Astrocyte (in vitro differentiated cells and primary cell): Measurements from ENCODE around the gene ADGRA1. TPM values are rescaled to one million over a fixed set of nuclear protein-coding genes. Genes with fewer than 3 reads are reported as not detected.

Source experiments
- DNase-seq: peaks from one replicate; pipeline ENCODE4 v3.0.0-alpha.2; 2010; ENCODE audit warnings: low read depth
- FAIRE-seq: peaks from 2 replicates; lab custom pipeline; 2011; peaks lifted over from hg19 to GRCh38; lab: Jason Lieb, UNC
- H2AFZ ChIP-seq: 2 replicates; pipeline ENCODE4 v1.6.0; 2012; ENCODE audit warnings: low read depth, low read length, inconsistent platforms
- H3K27ac ChIP-seq: 2 replicates; pipeline ENCODE4 v1.5.1; 2011; ENCODE audit warnings: low read depth, low read length, inconsistent platforms
- H3K27me3 ChIP-seq: 2 replicates; pipeline ENCODE4 v1.6.0; 2011; ENCODE audit warnings: low read length, inconsistent platforms; ENCODE audit not compliant: insufficient read depth
- H3K36me3 ChIP-seq: 2 replicates; pipeline ENCODE4 v1.5.1; 2011; ENCODE audit warnings: low read length, inconsistent platforms; ENCODE audit not compliant: insufficient read depth
- H3K4me1 ChIP-seq: 2 replicates; pipeline ENCODE4 v1.5.1; 2011; ENCODE audit warnings: low read length, inconsistent platforms; ENCODE audit not compliant: insufficient read depth
- H3K4me2 ChIP-seq: 2 replicates; pipeline ENCODE4 v1.6.0; 2012; ENCODE audit warnings: low read length, inconsistent platforms
- H3K4me3 ChIP-seq: 2 replicates; pipeline ENCODE4 v1.5.1; 2011; ENCODE audit warnings: low read depth, mild to moderate bottlenecking, low read length, inconsistent platforms; ENCODE audit not compliant: insufficient read depth
- H3K79me2 ChIP-seq: 2 replicates; pipeline ENCODE4 v1.6.0; 2012; ENCODE audit warnings: mild to moderate bottlenecking, low read length, inconsistent platforms; ENCODE audit not compliant: insufficient read depth
- H3K9ac ChIP-seq: 2 replicates; pipeline ENCODE4 v1.6.0; 2012; ENCODE audit warnings: mild to moderate bottlenecking, low read length, inconsistent platforms
- H3K9me3 ChIP-seq: 2 replicates; pipeline ENCODE4 v1.5.1; 2012; ENCODE audit warnings: low read depth, mild to moderate bottlenecking, low read length, inconsistent platforms; ENCODE audit not compliant: insufficient read depth
- H4K20me1 ChIP-seq: 2 replicates; pipeline ENCODE4 v1.6.0; 2012; ENCODE audit warnings: low read length, inconsistent platforms; ENCODE audit not compliant: insufficient read depth
- H3K27ac Mint-ChIP-seq: one replicate; pipeline ENCODE4 v1.8.0; 2021; ENCODE audit warnings: mild to moderate bottlenecking, mixed read lengths; ENCODE audit not compliant: unreplicated experiment
- H3K27me3 Mint-ChIP-seq: one replicate; pipeline ENCODE4 v1.8.0; 2021; ENCODE audit warnings: low read depth, mixed read lengths; ENCODE audit not compliant: unreplicated experiment
- H3K36me3 Mint-ChIP-seq: one replicate; pipeline ENCODE4 v1.8.0; 2021; ENCODE audit warnings: low read depth, mixed read lengths; ENCODE audit not compliant: unreplicated experiment
- H3K4me1 Mint-ChIP-seq: one replicate; pipeline ENCODE4 v1.8.0; 2021; ENCODE audit warnings: low read depth, mixed read lengths; ENCODE audit not compliant: unreplicated experiment
- H3K4me3 Mint-ChIP-seq: one replicate; pipeline ENCODE4 v1.8.0; 2021; ENCODE audit warnings: mild to moderate bottlenecking, moderate library complexity, mixed read lengths; ENCODE audit not compliant: unreplicated experiment
- H3K9me3 Mint-ChIP-seq: one replicate; pipeline ENCODE4 v1.8.0; 2021; ENCODE audit warnings: mild to moderate bottlenecking, mixed read lengths; ENCODE audit not compliant: unreplicated experiment
- CTCF ChIP-seq: IDR thresholded peaks from 2 replicates; pipeline ENCODE4 v1.5.1; 2011; ENCODE audit warnings: low read depth, mild to moderate bottlenecking, inconsistent platforms, low read length, moderate library complexity; ENCODE audit not compliant: insufficient read depth
- EZH2 ChIP-seq: IDR thresholded peaks from 2 replicates; pipeline ENCODE4 v1.6.1; 2012; ENCODE audit warnings: mild to moderate bottlenecking, low read length, inconsistent platforms; ENCODE audit not compliant: insufficient read depth
- total RNA-seq: library from RNA; stranded (reverse); gene quantifications from 2 replicates; pipeline ENCODE4 v1.2.1, GENCODE V29; 2021

ADGRA1 gene
- total RNA-seq, 1 donor from 2014 or later = not detected

DNA sequence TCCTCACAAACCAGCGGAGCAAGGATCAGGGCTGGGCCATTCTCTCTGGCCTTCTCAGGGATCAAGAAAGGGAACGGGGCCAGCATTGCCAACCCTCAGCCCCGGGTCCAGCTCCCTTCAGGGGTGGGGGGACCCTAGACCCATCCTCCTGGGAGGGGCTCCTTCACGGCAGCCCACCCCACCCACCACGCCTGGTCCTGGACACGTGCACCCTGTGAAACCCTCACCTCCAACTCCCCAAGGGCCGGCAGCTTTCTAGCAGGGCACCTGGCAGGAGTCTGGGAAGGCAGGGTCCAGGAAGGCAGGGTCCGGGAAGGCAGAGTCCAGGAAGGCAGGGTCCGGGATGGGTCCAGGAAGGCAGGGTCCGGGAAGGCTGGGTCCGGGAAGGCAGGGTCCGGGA is 46.6 kb upstream of the ADGRA1 start:
- DNase-seq (no peak), FAIRE-seq (no peak)
- Histone ChIP-seq H3K27me3 (no peaks in the 10 kb centered on the region), H3K9me3 (no peaks in the 10 kb centered on the region), H3K79me2 (no peaks in the 10 kb centered on the region), H3K4me3 (no peak overlapping the region), H3K27ac (no peak overlapping the region), H3K36me3 (no peaks in the 10 kb centered on the region), H3K4me2 (no peak overlapping the region), H3K4me1 (no peaks in the 10 kb centered on the region), H2AFZ (no peak overlapping the region), H3K9ac (no peak overlapping the region), H4K20me1 (no peaks in the 10 kb centered on the region)
- TF ChIP-seq EZH2 (no peak), CTCF (no peak)
- H3K27me3 Mint-ChIP-seq = peaks cover 49% of the 10 kb centered on the region
- H3K9me3 Mint-ChIP-seq = no peaks in the 10 kb centered on the region
- no peak overlapping the region for H3K4me3 Mint-ChIP-seq
- H3K27ac Mint-ChIP-seq = no peak overlapping the region
- H3K36me3 Mint-ChIP-seq = no peaks in the 10 kb centered on the region
- H3K4me1 Mint-ChIP-seq = no peaks in the 10 kb centered on the region

- peaks cover 57% of the 10 kb centered on the region for H3K27me3 Mint-ChIP-seq
- H2AFZ ChIP-seq = no peak overlapping the region
- FAIRE-seq = no peak
Observed at GRCh38 chr10:133042061-133042460, 45.7 kb upstream of the ADGRA1 start.

More at GRCh38 chr10:133042061-133042460, 45.7 kb upstream of the ADGRA1 start:
- Histone ChIP-seq H3K79me2 (no peaks in the 10 kb centered on the region), H3K9ac (no peak overlapping the region), H3K27me3 (no peaks in the 10 kb centered on the region), H3K9me3 (no peaks in the 10 kb centered on the region), H4K20me1 (no peaks in the 10 kb centered on the region), H3K36me3 (no peaks in the 10 kb centered on the region), H3K27ac (no peak overlapping the region), H3K4me3 (no peak overlapping the region), H3K4me1 (no peaks in the 10 kb centered on the region), H3K4me2 (no peak overlapping the region)
- Mint-ChIP-seq H3K4me1 (no peaks in the 10 kb centered on the region), H3K4me3 (no peak overlapping the region), H3K27ac (no peak overlapping the region), H3K36me3 (no peaks in the 10 kb centered on the region), H3K9me3 (no peaks in the 10 kb centered on the region)
- TF ChIP-seq EZH2 (no peak), CTCF (no peak)
- DNase-seq = no peak
